NCI-H345 (cell line): ENCODE results near the gene PSMA7.

Experiments
- DNase-seq: peaks from one replicate; lab custom pipeline; 2025; lab: John Stamatoyannopoulos, UW

PSMA7 gene

DNA sequence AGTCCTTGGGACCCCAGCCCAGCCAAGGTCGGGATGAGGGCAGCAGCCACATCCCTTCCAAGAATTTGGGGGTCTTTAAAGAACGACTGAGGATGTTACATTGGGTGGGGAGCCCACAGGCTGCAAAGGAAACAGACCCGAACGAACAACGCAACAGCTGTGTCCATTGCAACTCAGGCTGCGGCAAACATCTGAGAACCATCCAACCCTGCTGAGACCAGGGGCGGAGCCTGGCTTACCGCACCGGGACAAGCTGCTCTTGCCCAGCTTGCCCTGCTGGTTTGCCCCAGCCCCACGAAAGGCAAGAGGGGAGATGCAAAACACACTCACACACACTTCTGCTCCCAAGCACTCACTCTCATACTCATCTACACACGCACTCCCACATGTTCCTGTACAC is 56.0 kb downstream of the PSMA7 start:
- no peak for DNase-seq
